ENCODE results near the gene EPN3.

Gene EPN3

DNA sequence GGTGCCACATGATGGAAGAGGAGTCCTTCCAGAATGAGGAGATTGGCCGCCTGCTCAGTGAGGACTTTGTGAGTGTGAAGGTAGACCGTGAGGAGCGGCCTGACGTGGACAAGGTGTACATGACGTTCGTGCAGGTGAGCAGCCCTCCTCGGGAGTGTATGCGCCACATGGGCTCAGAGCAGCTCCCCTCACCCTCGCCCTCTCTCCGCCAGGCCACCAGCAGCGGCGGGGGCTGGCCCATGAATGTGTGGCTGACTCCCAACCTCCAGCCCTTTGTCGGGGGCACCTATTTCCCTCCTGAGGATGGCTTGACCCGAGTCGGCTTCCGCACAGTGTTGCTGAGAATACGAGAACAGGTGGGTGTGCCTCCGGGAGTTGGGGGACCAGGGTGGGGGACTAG, 16.3 kb downstream of the EPN3 start:
- Histone ChIP-seq H3K4me3 (ENCODE audit: low read length in 2 of 2) (no peak overlapping the region), H3K36me3 (ENCODE audit: control insufficient read depth in 2 of 2, insufficient read depth in 2 of 2, low read length in 2 of 2) (peaks cover 0 to 8% of the 10 kb centered on the region in 2 donors), H3K27ac (ENCODE audit: low read depth in 2 of 2, low read length in 2 of 2) (no peak overlapping the region), H3K9ac (ENCODE audit: low read depth in 1 of 2, low read length in 2 of 2) (no peak overlapping the region), H3K27me3 (ENCODE audit: control insufficient read depth in 2 of 2, insufficient read depth in 2 of 2, low read length in 2 of 2) (no peaks in the 10 kb centered on the region), H3K4me1 (ENCODE audit: control insufficient read depth in 2 of 2, insufficient read depth in 2 of 2, low read length in 2 of 2) (peaks cover 16 to 32% of the 10 kb centered on the region in 2 donors), H3K9me3 (ENCODE audit: control insufficient read depth in 2 of 2, low read length in 2 of 2) (no peaks in the 10 kb centered on the region)

DNA sequence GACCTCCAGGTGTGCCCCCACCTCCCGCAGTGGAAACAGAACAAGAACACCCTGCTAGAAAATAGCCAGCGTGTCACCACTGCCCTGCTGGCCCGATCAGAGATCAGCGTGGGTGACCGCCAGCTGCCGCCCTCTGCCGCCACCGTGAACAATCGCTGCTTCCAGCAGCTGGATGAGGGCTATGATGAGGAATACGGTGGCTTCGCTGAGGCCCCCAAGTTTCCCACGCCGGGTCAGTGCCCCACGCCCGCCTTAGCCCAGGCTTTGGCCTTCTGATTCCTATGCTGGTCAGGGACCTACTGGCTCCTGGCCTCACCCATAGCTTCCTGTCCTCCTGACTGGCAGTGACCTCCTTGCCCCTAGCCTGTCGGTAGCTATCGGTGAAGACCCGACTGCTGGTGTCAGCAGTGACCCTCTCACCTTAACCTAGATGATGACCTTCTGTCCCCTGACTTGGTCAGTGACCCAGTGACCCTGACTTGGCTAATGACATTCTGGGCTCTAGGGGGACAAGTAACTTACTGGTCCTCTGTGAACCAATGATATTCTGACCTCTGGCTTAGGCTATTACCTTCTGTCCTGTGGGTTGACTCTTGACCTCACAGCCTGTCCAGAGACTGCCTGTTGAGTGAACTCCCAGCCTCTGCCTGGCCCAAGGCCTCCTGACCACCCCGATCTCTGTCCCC, 16.9 kb downstream of the EPN3 start:
- Histone ChIP-seq H3K4me1 (ENCODE audit: control insufficient read depth in 2 of 2, insufficient read depth in 2 of 2, low read length in 2 of 2) (peaks cover 12 to 26% of the 10 kb centered on the region in 2 donors), H3K36me3 (ENCODE audit: control insufficient read depth in 2 of 2, insufficient read depth in 2 of 2, low read length in 2 of 2) (peaks cover 0 to 8% of the 10 kb centered on the region in 2 donors), H3K4me3 (ENCODE audit: low read length in 2 of 2) (no peak overlapping the region), H3K27ac (ENCODE audit: low read depth in 2 of 2, low read length in 2 of 2) (no peak overlapping the region), H3K9me3 (ENCODE audit: control insufficient read depth in 2 of 2, low read length in 2 of 2) (no peaks in the 10 kb centered on the region), H3K27me3 (ENCODE audit: control insufficient read depth in 2 of 2, insufficient read depth in 2 of 2, low read length in 2 of 2) (no peaks in the 10 kb centered on the region), H3K9ac (ENCODE audit: low read depth in 1 of 2, low read length in 2 of 2) (no peak overlapping the region)

DNA sequence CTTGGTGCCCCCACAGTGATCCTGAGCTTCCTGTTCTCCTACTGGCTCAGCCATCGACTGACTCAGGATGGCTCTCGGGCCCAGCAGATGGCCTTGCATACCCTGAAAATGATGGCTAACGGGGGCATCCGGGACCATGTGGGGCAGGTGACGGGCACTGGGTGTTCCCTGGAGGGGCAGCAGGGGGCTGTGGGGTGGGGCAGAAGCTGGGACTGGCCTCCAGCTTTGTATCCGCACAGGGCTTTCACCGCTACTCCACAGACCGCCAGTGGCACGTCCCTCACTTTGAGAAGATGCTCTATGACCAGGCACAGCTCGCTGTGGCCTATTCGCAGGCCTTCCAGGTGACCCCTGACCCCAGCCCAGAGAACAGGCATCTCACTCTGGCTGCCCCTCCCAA, 17.4 kb downstream of the EPN3 start:
- Histone ChIP-seq H3K9me3 (ENCODE audit: control insufficient read depth in 2 of 2, low read length in 2 of 2) (no peaks in the 10 kb centered on the region), H3K9ac (ENCODE audit: low read depth in 1 of 2, low read length in 2 of 2) (no peak overlapping the region), H3K4me1 (ENCODE audit: control insufficient read depth in 2 of 2, insufficient read depth in 2 of 2, low read length in 2 of 2) (peaks cover 12 to 22% of the 10 kb centered on the region in 2 donors), H3K27ac (ENCODE audit: low read depth in 2 of 2, low read length in 2 of 2) (no peak overlapping the region), H3K27me3 (ENCODE audit: control insufficient read depth in 2 of 2, insufficient read depth in 2 of 2, low read length in 2 of 2) (no peaks in the 10 kb centered on the region), H3K4me3 (ENCODE audit: low read length in 2 of 2) (no peak overlapping the region), H3K36me3 (ENCODE audit: control insufficient read depth in 2 of 2, insufficient read depth in 2 of 2, low read length in 2 of 2) (peaks cover 0 to 12% of the 10 kb centered on the region in 2 donors)

DNA sequence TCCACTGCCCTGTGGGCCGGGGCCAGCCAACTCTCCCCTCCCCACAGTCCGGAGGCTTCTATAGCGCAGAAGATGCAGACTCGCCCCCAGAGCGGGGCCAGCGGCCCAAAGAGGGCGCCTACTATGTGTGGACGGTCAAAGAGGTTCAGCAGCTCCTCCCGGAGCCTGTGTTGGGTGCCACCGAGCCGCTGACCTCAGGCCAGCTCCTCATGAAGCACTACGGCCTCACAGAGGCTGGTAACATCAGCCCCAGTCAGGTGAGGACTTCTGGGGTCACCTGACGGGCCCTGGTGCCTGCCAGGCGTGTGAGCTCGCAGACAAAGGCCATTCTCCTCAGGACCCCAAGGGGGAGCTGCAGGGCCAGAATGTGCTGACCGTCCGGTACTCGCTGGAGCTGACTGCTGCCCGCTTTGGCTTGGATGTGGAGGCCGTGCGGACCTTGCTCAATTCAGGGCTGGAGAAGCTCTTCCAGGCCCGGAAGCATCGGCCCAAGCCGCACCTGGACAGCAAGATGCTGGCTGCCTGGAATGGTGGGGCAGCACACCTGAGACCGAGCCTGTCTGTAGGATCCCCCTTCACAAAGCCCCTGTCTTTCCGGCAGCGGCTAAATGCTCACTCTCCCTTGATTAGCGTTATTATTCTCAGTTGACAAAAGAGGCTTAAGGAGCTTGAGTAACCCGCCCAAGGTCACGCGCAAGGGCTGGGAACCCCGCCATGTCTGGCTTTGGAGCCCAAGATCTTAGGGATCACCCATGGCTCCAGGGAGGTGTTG, 18.3 kb downstream of the EPN3 start:
- peaks cover 4 to 19% of the 10 kb centered on the region in 2 donors for H3K36me3 ChIP-seq (ENCODE audit: control insufficient read depth in 2 of 2, insufficient read depth in 2 of 2, low read length in 2 of 2)
- H3K9me3 ChIP-seq (ENCODE audit: control insufficient read depth in 2 of 2, low read length in 2 of 2): no peaks in the 10 kb centered on the region
- H3K4me1 ChIP-seq (ENCODE audit: control insufficient read depth in 2 of 2, insufficient read depth in 2 of 2, low read length in 2 of 2): peaks cover 10 to 15% of the 10 kb centered on the region in 2 donors
- H3K4me3 ChIP-seq (ENCODE audit: low read length in 2 of 2): no peak overlapping the region
- H3K27ac ChIP-seq (ENCODE audit: low read depth in 2 of 2, low read length in 2 of 2): no peak overlapping the region
- H3K27me3 ChIP-seq (ENCODE audit: control insufficient read depth in 2 of 2, insufficient read depth in 2 of 2, low read length in 2 of 2): no peaks in the 10 kb centered on the region
- no peak overlapping the region for H3K9ac ChIP-seq (ENCODE audit: low read depth in 1 of 2, low read length in 2 of 2)

DNA sequence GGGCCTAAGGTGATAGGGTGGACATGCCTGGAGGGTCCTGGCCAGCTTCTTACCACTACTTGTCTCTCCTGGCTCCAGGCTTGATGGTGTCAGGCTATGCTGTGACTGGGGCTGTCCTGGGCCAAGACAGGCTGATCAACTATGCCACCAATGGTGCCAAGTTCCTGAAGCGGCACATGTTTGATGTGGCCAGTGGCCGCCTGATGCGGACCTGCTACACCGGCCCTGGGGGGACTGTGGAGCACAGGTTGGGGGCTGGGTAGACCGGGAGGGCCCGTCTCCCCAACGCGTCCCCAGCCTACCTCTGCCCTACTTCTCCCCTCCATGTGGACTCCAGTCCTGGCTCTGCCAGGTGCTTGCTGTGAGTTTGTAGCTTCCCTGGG, 18.9 kb downstream of the EPN3 start:
- Histone ChIP-seq H3K9ac (ENCODE audit: low read depth in 1 of 2, low read length in 2 of 2) (no peak overlapping the region), H3K4me3 (ENCODE audit: low read length in 2 of 2) (no peak overlapping the region), H3K27me3 (ENCODE audit: control insufficient read depth in 2 of 2, insufficient read depth in 2 of 2, low read length in 2 of 2) (no peaks in the 10 kb centered on the region), H3K36me3 (ENCODE audit: control insufficient read depth in 2 of 2, insufficient read depth in 2 of 2, low read length in 2 of 2) (peaks cover 4 to 20% of the 10 kb centered on the region in 2 donors), H3K4me1 (ENCODE audit: control insufficient read depth in 2 of 2, insufficient read depth in 2 of 2, low read length in 2 of 2) (peaks cover 10 to 12% of the 10 kb centered on the region in 2 donors), H3K27ac (ENCODE audit: low read depth in 2 of 2, low read length in 2 of 2) (no peak overlapping the region), H3K9me3 (ENCODE audit: control insufficient read depth in 2 of 2, low read length in 2 of 2) (no peaks in the 10 kb centered on the region)

DNA sequence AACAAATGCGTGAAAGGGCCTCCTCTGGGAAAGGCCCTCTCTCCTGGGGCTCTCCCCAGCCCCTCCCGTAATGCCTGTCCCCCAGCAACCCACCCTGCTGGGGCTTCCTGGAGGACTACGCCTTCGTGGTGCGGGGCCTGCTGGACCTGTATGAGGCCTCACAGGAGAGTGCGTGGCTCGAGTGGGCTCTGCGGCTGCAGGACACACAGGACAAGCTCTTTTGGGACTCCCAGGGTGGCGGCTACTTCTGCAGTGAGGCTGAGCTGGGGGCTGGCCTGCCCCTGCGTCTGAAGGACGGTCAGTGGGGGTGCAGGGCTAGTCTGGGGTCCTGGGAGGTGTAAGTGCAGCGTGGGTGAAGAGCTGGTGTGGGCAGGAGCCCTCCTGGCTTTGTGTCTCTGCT, 19.3 kb downstream of the EPN3 start:
- Histone ChIP-seq H3K36me3 (ENCODE audit: control insufficient read depth in 2 of 2, insufficient read depth in 2 of 2, low read length in 2 of 2) (peaks cover 4 to 20% of the 10 kb centered on the region in 2 donors), H3K9ac (ENCODE audit: low read depth in 1 of 2, low read length in 2 of 2) (no peak overlapping the region), H3K27me3 (ENCODE audit: control insufficient read depth in 2 of 2, insufficient read depth in 2 of 2, low read length in 2 of 2) (peaks cover 0 to 1% of the 10 kb centered on the region in 2 donors), H3K4me1 (ENCODE audit: control insufficient read depth in 2 of 2, insufficient read depth in 2 of 2, low read length in 2 of 2) (peaks cover 5 to 8% of the 10 kb centered on the region in 2 donors), H3K4me3 (ENCODE audit: low read length in 2 of 2) (no peak overlapping the region), H3K9me3 (ENCODE audit: control insufficient read depth in 2 of 2, low read length in 2 of 2) (no peaks in the 10 kb centered on the region), H3K27ac (ENCODE audit: low read depth in 2 of 2, low read length in 2 of 2) (no peak overlapping the region)

DNA sequence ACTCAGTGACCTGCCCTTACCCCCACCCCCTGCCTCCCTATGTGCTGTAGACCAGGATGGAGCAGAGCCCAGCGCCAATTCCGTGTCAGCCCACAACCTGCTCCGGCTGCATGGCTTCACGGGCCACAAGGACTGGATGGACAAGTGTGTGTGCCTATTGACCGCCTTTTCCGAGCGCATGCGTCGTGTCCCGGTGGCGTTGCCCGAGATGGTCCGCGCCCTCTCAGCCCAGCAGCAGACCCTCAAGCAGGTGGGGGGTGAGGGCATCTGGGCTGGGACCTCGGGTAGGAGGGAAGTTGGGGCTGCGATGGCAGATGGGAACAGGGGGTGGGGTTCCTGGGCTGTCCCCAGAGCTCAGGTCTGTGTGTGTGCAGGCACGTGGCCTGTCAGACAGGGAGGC, 21.7 kb downstream of the EPN3 start:
- Histone ChIP-seq H3K9ac (ENCODE audit: low read depth in 1 of 2, low read length in 2 of 2) (no peak overlapping the region), H3K36me3 (ENCODE audit: control insufficient read depth in 2 of 2, insufficient read depth in 2 of 2, low read length in 2 of 2) (peaks cover 4 to 20% of the 10 kb centered on the region in 2 donors), H3K4me1 (ENCODE audit: control insufficient read depth in 2 of 2, insufficient read depth in 2 of 2, low read length in 2 of 2) (peaks cover 3 to 4% of the 10 kb centered on the region in 2 donors), H3K27me3 (ENCODE audit: control insufficient read depth in 2 of 2, insufficient read depth in 2 of 2, low read length in 2 of 2) (peaks cover 9 to 13% of the 10 kb centered on the region in 2 donors), H3K27ac (ENCODE audit: low read depth in 2 of 2, low read length in 2 of 2) (no peak overlapping the region), H3K9me3 (ENCODE audit: control insufficient read depth in 2 of 2, low read length in 2 of 2) (no peaks in the 10 kb centered on the region), H3K4me3 (ENCODE audit: low read length in 2 of 2) (no peak overlapping the region)

DNA sequence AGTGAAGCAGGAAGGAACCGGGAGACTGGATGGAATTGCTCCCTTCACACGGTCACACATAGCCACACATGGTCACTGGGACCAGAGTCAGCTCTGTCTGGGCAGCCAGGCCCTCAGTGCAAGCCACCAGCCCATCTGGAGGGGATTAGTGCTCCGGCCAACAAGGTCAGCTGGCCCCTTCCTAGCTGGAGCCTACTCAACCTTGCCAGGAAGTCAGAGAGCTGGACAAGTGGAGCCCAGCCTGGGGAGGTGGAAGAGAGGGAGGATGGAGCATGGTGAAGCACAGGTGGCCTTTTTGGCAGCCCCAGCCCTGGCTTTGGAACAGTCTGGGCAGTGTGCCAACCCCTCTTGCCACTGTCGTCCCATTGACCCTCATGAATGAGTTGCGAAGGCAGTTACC, 24.3 kb downstream of the EPN3 start:
- H3K27ac ChIP-seq (ENCODE audit: low read depth in 2 of 2, low read length in 2 of 2): no peak overlapping the region
- no peak overlapping the region for H3K9ac ChIP-seq (ENCODE audit: low read depth in 1 of 2, low read length in 2 of 2)

DNA sequence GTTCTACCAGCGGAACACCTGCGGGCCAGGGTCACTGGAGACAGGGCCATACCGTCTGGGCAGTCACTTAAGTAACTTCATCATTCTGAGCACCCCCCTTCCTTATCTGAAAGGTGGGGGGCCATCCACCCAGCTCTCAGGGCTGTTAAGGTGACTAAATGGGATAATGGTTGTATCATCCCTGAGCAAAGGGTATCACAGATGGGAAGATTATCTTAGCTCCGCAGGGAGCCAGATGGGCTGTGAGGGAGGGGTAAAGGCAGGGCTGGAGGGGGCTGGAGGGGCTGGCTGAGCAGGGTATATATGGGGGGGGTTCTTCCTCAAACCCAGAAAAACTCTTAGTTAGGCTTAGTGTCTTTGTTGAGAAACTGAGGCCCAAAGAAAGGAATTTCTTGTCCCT, 25.1 kb downstream of the EPN3 start:
- H3K4me3 ChIP-seq (ENCODE audit: low read length in 2 of 2): no peak overlapping the region
- peaks cover 16 to 19% of the 10 kb centered on the region in 2 donors for H3K4me1 ChIP-seq (ENCODE audit: control insufficient read depth in 2 of 2, insufficient read depth in 2 of 2, low read length in 2 of 2)
- peaks cover 4 to 12% of the 10 kb centered on the region in 2 donors for H3K36me3 ChIP-seq (ENCODE audit: control insufficient read depth in 2 of 2, insufficient read depth in 2 of 2, low read length in 2 of 2)
- H3K27me3 ChIP-seq (ENCODE audit: control insufficient read depth in 2 of 2, insufficient read depth in 2 of 2, low read length in 2 of 2): peaks cover 25 to 30% of the 10 kb centered on the region in 2 donors
- no peak overlapping the region for H3K9ac ChIP-seq (ENCODE audit: low read depth in 1 of 2, low read length in 2 of 2)
- H3K27ac ChIP-seq (ENCODE audit: low read depth in 2 of 2, low read length in 2 of 2): no peak overlapping the region
- no peaks in the 10 kb centered on the region for H3K9me3 ChIP-seq (ENCODE audit: control insufficient read depth in 2 of 2, low read length in 2 of 2)

More for the DNA sequence above, 24.3 kb downstream of the EPN3 start:
- no peak overlapping the region for H3K4me3 ChIP-seq (ENCODE audit: low read length in 2 of 2)
- H3K9me3 ChIP-seq (ENCODE audit: control insufficient read depth in 2 of 2, low read length in 2 of 2): no peaks in the 10 kb centered on the region
- H3K4me1 ChIP-seq (ENCODE audit: control insufficient read depth in 2 of 2, insufficient read depth in 2 of 2, low read length in 2 of 2): peaks cover 16 to 19% of the 10 kb centered on the region in 2 donors
- H3K36me3 ChIP-seq (ENCODE audit: control insufficient read depth in 2 of 2, insufficient read depth in 2 of 2, low read length in 2 of 2): peaks cover 4 to 14% of the 10 kb centered on the region in 2 donors
- H3K27me3 ChIP-seq (ENCODE audit: control insufficient read depth in 2 of 2, insufficient read depth in 2 of 2, low read length in 2 of 2): peaks cover 19 to 24% of the 10 kb centered on the region in 2 donors

DNA sequence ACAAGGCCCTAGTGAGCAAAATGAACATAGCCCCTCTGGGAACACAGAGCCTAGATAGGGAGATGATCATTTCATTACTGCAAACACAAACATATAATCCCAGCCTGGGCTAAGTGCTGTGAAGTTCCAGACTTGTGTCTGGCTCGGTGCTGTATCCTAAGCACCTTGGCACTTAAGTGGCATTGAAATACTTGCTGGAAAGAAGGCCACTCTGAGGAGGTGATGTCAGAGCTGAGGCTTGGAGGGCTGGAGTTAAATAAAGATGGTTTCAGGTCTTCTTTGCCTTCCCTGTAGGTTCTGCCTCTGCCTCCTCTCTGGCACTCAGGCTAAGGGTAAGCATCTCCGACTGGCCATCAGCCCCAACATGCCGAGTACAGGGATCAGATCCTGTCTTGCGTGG, 25.6 kb downstream of the EPN3 start:
- no peak overlapping the region for H3K27ac ChIP-seq (ENCODE audit: low read depth in 2 of 2, low read length in 2 of 2)
- peaks cover 4 to 12% of the 10 kb centered on the region in 2 donors for H3K36me3 ChIP-seq (ENCODE audit: control insufficient read depth in 2 of 2, insufficient read depth in 2 of 2, low read length in 2 of 2)
- peaks cover 28 to 33% of the 10 kb centered on the region in 2 donors for H3K27me3 ChIP-seq (ENCODE audit: control insufficient read depth in 2 of 2, insufficient read depth in 2 of 2, low read length in 2 of 2)
- no peak overlapping the region for H3K4me3 ChIP-seq (ENCODE audit: low read length in 2 of 2)
- peaks cover 16 to 19% of the 10 kb centered on the region in 2 donors for H3K4me1 ChIP-seq (ENCODE audit: control insufficient read depth in 2 of 2, insufficient read depth in 2 of 2, low read length in 2 of 2)
- H3K9me3 ChIP-seq (ENCODE audit: control insufficient read depth in 2 of 2, low read length in 2 of 2): no peaks in the 10 kb centered on the region
- no peak overlapping the region for H3K9ac ChIP-seq (ENCODE audit: low read depth in 1 of 2, low read length in 2 of 2)
